ENCODE data around the gene MMP17.

- TF ChIP-seq POLR2A (IDR thresholded peaks at IDR 0.05) (no peak), CTCF (IDR thresholded peaks at IDR 0.05) (no peak)
Measured at GRCh38 chr12:131794573-131794972, 33.6 kb upstream of the MMP17 start.

Data from breast epithelium (tissue), 3 donors.